Measurements from ENCODE around the gene CIAPIN1.

- TF ChIP-seq POLR2AphosphoS5 (IDR thresholded peaks at IDR 0.05) (no peak), CTCF (IDR thresholded peaks at IDR 0.05) (no peak), POLR2A (IDR thresholded peaks at IDR 0.05) (no peak)
Observed at GRCh38 chr16:57391708-57392107, 55.5 kb downstream of the CIAPIN1 start.

Measured in stomach (tissue), 4 donors.